ENCODE measurements around the gene PTRHD1. TPM values are rescaled to one million over a fixed set of nuclear protein-coding genes. Genes with fewer than 3 reads are reported as not detected.

The PTRHD1 gene
- total and polyA plus RNA-seq, 2 of the 8 experiments (the other 6 are each of a cell fraction or from before 2014, with no cell fraction given), result 46.2 to 91.9 TPM

DNA sequence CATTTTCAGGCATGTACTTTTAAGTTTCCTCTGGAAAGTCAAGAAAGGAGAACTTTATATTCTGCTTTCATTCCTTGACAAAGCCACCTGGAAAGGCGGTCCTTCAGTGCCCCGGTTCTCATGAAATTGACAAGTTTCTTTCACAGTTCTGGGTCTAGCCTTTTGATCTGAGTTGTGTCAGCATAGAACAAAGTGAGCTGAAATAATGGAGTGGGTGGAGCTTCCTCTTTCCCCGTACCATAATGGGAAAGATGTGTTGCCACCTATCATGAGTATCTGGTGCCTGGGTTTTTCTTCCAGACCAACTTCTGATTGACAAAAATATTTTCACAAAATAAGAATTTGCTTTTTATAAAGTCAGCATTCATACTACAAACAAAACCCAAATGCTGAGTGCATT lies 49.3 kb downstream of the PTRHD1 start:
- Histone ChIP-seq H4K20me1 (replicated peaks in 1 of 2; ENCODE audit: control insufficient read depth in 1 of 2, insufficient read depth in 2 of 2, low read length in 2 of 2) (no peaks in the 10 kb centered on the region), H3K14ac (ENCODE audit: insufficient read length) (no peak overlapping the region), H3K4me3 (ENCODE audit: extremely low read depth in 1 of 4, insufficient read depth in 2 of 4, low read depth in 3 of 4, low read length in 4 of 4) (no peak overlapping the region), H4K5ac (ENCODE audit: insufficient read length, low read depth, low read length) (no peak overlapping the region), H3K27ac (ENCODE audit: low read depth, low read length) (no peak overlapping the region), H3K36me3 (ENCODE audit: control insufficient read depth in 2 of 4, insufficient read depth in 4 of 4, low read length in 3 of 4) (peaks cover 0 to 5% (median 2%) of the 10 kb centered on the region in 4 experiments; a peak in 3 of 8 replicates), H2BK5ac (ENCODE audit: low read depth, low read length) (no peak overlapping the region), H2BK12ac (ENCODE audit: low read depth, low read length) (no peak overlapping the region), H3K79me1 (ENCODE audit: low read depth, low read length) (no peaks in the 10 kb centered on the region), H3K9me3 (ENCODE audit: insufficient read depth in 2 of 2, low read depth in 1 of 2, low read length in 1 of 2) (no peaks in the 10 kb centered on the region), H3K18ac (ENCODE audit: extremely low read depth, low read length) (no peak overlapping the region), H3K4me1 (replicated peaks in 1 of 4; ENCODE audit: control insufficient read depth in 3 of 4, insufficient read depth in 4 of 4, low read length in 3 of 4) (no peaks in the 10 kb centered on the region), H3K27me3 (replicated peaks in 1 of 4; ENCODE audit: control insufficient read depth in 3 of 4, extremely low read depth in 1 of 4, insufficient read depth in 3 of 4, low read length in 3 of 4) (no peaks in the 10 kb centered on the region), H2BK15ac (ENCODE audit: low read length) (no peak overlapping the region), H3K4me2 (ENCODE audit: insufficient read depth in 1 of 2, low read depth in 2 of 2, low read length in 2 of 2) (no peak overlapping the region), H4K8ac (ENCODE audit: extremely low read depth, insufficient read depth, low read length) (no peak overlapping the region), H3K23me2 (ENCODE audit: low read depth, low read length) (no peaks in the 10 kb centered on the region), H4K91ac (replicated peaks; ENCODE audit: insufficient read length, low read length) (no peak overlapping the region), H3K23ac (ENCODE audit: insufficient read length) (no peak overlapping the region), H2AK5ac (ENCODE audit: low read depth, low read length) (no peak overlapping the region), H3K9ac (replicated peaks in 1 of 4; ENCODE audit: extremely low read depth in 1 of 4, low read depth in 3 of 4, low read length in 3 of 4) (no peak overlapping the region), H2BK20ac (ENCODE audit: low read length) (no peak overlapping the region), H2AFZ (ENCODE audit: low read length) (no peak overlapping the region), H3K79me2 (ENCODE audit: control insufficient read depth in 1 of 2, insufficient read depth in 2 of 2, low read length in 2 of 2) (no peaks in the 10 kb centered on the region), H3K4ac (replicated peaks; ENCODE audit: insufficient read length, low read depth, low read length) (no peak overlapping the region), H2BK120ac (replicated peaks; ENCODE audit: low read depth, low read length) (no peak overlapping the region), H3K56ac (replicated peaks; ENCODE audit: insufficient read length, low read depth, low read length) (no peak overlapping the region)
- FAIRE-seq (no peak), DNase-seq (ENCODE audit: low read depth in 1 of 2, low spot score in 2 of 2) (no peak)
- 93% methylated on average over 3 of the region's 3 CpGs; no CpG with 5 or more reads in 1 of the 2 experiments for WGBS, 2 experiments (ENCODE audit: extremely low coverage in 1 of 2, insufficient coverage in 1 of 2, insufficient read length in 1 of 2, insufficient replicate concordance in 2 of 2, low coverage in 1 of 2, low lambda C conversion rate in 2 of 2, missing lambda C conversion rate in 1 of 2)
- TF ChIP-seq JUN (IDR thresholded peaks at IDR 0.05; ENCODE audit: low read depth, low read length), result no peak
- TF ChIP-seq SP4 (IDR thresholded peaks at IDR 0.05; ENCODE audit: low read length), result no peak
- no peak for TF ChIP-seq POU5F1 (IDR thresholded peaks at IDR 0.05; ENCODE audit: low read depth, low read length)
- no peak for TF ChIP-seq SP1 (IDR thresholded peaks at IDR 0.05; ENCODE audit: low read depth, low read length)
- no peak for TF ChIP-seq EZH2 (IDR thresholded peaks at IDR 0.05; ENCODE audit: low read depth, low read length, severe bottlenecking)
- no peak for TF ChIP-seq RBBP5 (IDR thresholded peaks at IDR 0.05; ENCODE audit: borderline replicate concordance, low read depth, low read length)
- no peak for TF ChIP-seq HDAC2 (IDR thresholded peaks at IDR 0.05; ENCODE audit: borderline replicate concordance in 1 of 2, low read depth in 2 of 2, low read length in 2 of 2)
- TF ChIP-seq SAP30 (IDR thresholded peaks at IDR 0.05; ENCODE audit: insufficient read depth, insufficient replicate concordance, low read length), result no peak
- no peak for TF ChIP-seq ASH2L (IDR thresholded peaks at IDR 0.05; ENCODE audit: low read length)
- no peak for TF ChIP-seq NRF1 (IDR thresholded peaks at IDR 0.05; ENCODE audit: low read depth, low read length)
- TF ChIP-seq, protein P1, sequence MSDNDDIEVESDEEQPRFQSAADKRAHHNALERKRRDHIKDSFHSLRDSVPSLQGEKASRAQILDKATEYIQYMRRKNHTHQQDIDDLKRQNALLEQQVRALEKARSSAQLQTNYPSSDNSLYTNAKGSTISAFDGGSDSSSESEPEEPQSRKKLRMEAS (IDR thresholded peaks at IDR 0.05), result no peak
- no peak for TF ChIP-seq KDM4A (IDR thresholded peaks at IDR 0.05; ENCODE audit: low read depth, low read length, severe bottlenecking)
- no peak for TF ChIP-seq BCL11A (IDR thresholded peaks at IDR 0.05; ENCODE audit: low read depth in 2 of 2, low read length in 2 of 2)
- ChIA-PET POLR2A (ENCODE audit: partially characterized antibody) (no interaction called here), CTCF (ENCODE audit: partially characterized antibody) (no interaction called here)
